KOPT-K1 (cell line): Measurements from ENCODE around the gene OR4N2.
"Not testable (repeated sequence)": the region's sequence is repeated elsewhere in the genome, so short reads cannot be mapped to it uniquely, and the experiment has no call there.

Source experiments
- H3K27ac ChIP-seq: fragments of 200-600 bp; sonication (generic); 2 replicates; pipeline ENCODE4 v1.5.1; 2016; ENCODE audit warnings: antibody characterized with exemption, mild to moderate bottlenecking, low read depth, low read length; ENCODE audit not compliant: poor library complexity, severe bottlenecking
- H3K36me3 ChIP-seq: fragments of 200-600 bp; sonication (generic); 2 replicates; pipeline ENCODE4 v1.5.1; 2017; ENCODE audit warnings: antibody characterized with exemption, mild to moderate bottlenecking, low read length, moderate library complexity; ENCODE audit not compliant: insufficient read depth
- H3K9me3 ChIP-seq: fragments of 200-600 bp; sonication (generic); 2 replicates; pipeline ENCODE4 v1.5.1; 2017; ENCODE audit warnings: antibody characterized with exemption, low read length, mild to moderate bottlenecking; ENCODE audit not compliant: insufficient read depth, poor library complexity, severe bottlenecking

OR4N2 gene

GRCh38 chr14:19803470-19803869 lies at the start of gene OR4N2:
TSS of gene OR4N2 (plus strand) at chr14:19803770. CDS start at chr14:19827449, 23,679 bp downstream.
- H3K36me3 ChIP-seq, H3K9me3 ChIP-seq, H3K27ac ChIP-seq: not testable (repeated sequence)

DNA sequence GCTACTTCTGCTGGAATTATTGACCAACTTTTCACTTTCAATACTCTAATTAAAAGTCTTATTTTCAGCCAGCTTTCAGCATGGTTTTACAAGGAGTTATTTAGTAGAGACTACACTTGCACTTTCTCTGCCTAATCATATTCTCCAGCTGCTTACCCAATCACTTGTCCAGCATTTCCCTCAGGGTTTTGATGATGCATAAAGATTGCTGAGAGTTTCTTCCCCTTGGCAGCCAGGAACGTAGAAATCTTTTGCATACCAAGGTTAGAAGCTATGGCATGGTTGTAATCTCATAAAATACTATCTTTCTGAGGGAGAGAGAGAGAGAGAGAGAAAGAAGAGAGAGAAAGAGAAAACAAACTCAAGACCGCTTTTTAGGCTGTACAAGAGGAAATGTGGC lies 49.4 kb upstream of the OR4N2 start:
- no peaks in the 10 kb centered on the region for H3K9me3 ChIP-seq
- H3K27ac ChIP-seq = no peak overlapping the region
- H3K36me3 ChIP-seq = no peaks in the 10 kb centered on the region

- H3K9me3 ChIP-seq, H3K36me3 ChIP-seq, H3K27ac ChIP-seq: not testable (repeated sequence)
These were observed 32.1 kb upstream of the OR4N2 start for GRCh38 chr14:19771491-19771890.

- no peaks in the 10 kb centered on the region for H3K36me3 ChIP-seq
- H3K27ac ChIP-seq = no peak overlapping the region
- H3K9me3 ChIP-seq = peaks cover 10% of the 10 kb centered on the region
These were observed 31.6 kb upstream of the OR4N2 start for GRCh38 chr14:19771895-19772430.

- H3K27ac ChIP-seq, H3K9me3 ChIP-seq, H3K36me3 ChIP-seq: not testable (repeated sequence)
These were observed 31.1 kb upstream of the OR4N2 start for GRCh38 chr14:19772454-19772853.

- H3K9me3 ChIP-seq, H3K36me3 ChIP-seq, H3K27ac ChIP-seq: not testable (repeated sequence)
These were observed 30.4 kb upstream of the OR4N2 start, which contains the start of gene OR4M1 for GRCh38 chr14:19773204-19773603. TSS of gene OR4M1 (plus strand) at chr14:19773504. CDS start at chr14:19780323, 6,819 bp downstream.

GRCh38 chr14:19775587-19775986 lies 28.0 kb upstream of the OR4N2 start:
- H3K9me3 ChIP-seq = peaks cover 10% of the 10 kb centered on the region
- H3K27ac ChIP-seq = no peak overlapping the region
- H3K36me3 ChIP-seq = no peaks in the 10 kb centered on the region

DNA sequence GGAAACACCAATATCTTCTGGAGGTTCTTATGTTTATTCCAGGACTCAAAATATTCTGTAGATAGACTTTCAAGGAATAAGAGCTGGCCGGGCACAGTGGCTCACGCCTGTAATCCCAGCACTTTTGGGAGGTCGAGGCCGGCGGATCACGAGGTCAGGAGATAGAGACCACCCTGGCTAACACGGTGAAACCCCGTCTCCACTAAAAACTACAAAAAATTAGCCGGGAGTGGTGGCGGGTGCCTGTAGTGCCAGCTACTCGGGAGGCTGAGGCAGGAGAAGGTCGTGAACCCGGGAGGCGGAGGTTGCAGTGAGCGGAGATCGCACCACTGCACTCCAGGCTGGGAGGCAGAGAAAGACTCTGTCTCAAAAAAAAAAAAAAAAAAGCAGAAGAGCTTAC lies 17.7 kb upstream of the OR4N2 start:
- not testable (repeated sequence) for H3K36me3 ChIP-seq, H3K27ac ChIP-seq, H3K9me3 ChIP-seq

- H3K27ac ChIP-seq, H3K9me3 ChIP-seq, H3K36me3 ChIP-seq: not testable (repeated sequence)
These were observed 16.3 kb upstream of the OR4N2 start for GRCh38 chr14:19787318-19787717.

- not testable (repeated sequence) for H3K27ac ChIP-seq, H3K9me3 ChIP-seq
These were observed 15.4 kb upstream of the OR4N2 start for GRCh38 chr14:19788150-19788549.

DNA sequence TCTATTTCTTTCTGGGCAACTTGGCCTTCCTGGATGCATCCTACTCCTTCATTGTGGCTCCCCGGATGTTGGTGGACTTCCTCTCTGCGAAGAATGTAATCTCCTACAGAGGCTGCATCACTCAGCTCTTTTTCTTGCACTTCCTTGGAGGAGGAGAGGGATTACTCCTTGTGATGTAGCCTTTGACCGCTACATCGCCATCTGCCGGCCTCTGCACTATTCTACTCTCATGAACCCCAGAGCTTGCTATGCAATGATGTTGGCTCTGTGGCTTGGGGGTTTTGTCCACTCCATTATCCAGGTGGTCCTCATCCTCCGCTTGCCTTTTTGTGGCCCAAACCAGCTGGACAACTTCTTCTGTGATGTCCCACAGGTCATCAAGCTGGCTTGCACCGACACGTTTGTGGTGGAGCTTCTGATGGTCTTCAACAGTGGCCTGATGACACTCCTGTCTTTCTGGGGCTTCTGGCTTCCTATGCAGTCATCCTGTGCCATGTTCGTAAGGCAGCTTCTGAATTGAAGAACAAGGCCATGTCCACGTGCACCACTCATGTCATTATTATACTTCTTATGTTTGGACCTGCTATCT lies 7.0 kb upstream of the OR4N2 start:
- not testable (repeated sequence) for H3K36me3 ChIP-seq, H3K9me3 ChIP-seq, H3K27ac ChIP-seq

More at GRCh38 chr14:19788150-19788549, 15.4 kb upstream of the OR4N2 start:
- not testable (repeated sequence) for H3K36me3 ChIP-seq

GRCh38 chr14:19799880-19800279 lies 3.7 kb upstream of the OR4N2 start:
- Histone ChIP-seq H3K27ac (no peak overlapping the region), H3K9me3 (no peaks in the 10 kb centered on the region), H3K36me3 (no peaks in the 10 kb centered on the region)

- no peaks in the 10 kb centered on the region for H3K9me3 ChIP-seq
- H3K36me3 ChIP-seq = no peaks in the 10 kb centered on the region
- H3K27ac ChIP-seq = no peak overlapping the region
These were observed 3.1 kb upstream of the OR4N2 start for GRCh38 chr14:19800282-19801117.

DNA sequence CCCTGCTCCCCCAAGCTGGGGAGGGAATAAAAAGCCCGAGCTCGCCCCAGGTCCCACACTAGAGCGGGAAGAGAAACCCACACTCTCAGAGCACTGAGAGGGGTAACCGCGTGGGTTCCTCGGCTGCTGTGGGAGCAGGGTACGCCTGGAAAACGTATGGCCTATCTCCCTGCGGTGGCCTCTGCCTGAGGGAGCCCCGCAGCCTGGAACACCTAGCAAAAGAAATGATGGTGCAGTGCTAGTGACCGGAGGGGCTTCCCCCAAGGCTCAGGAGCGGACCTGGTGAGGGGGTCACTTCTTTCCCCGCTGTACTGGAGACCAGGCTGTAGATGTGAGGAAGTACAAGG lies 2.5 kb upstream of the OR4N2 start:
- H3K9me3 ChIP-seq = no peaks in the 10 kb centered on the region
- no peak overlapping the region for H3K27ac ChIP-seq

GRCh38 chr14:19813171-19813920 lies 9.8 kb downstream of the OR4N2 start:
- H3K27ac ChIP-seq, H3K9me3 ChIP-seq, H3K36me3 ChIP-seq: not testable (repeated sequence)

More for the DNA sequence above, 2.5 kb upstream of the OR4N2 start:
- no peaks in the 10 kb centered on the region for H3K36me3 ChIP-seq
